Activated gamma-delta T cell (primary cell): ENCODE results near the gene ADO.

Experiments
- DNase-seq: peaks from one replicate; lab custom pipeline; 2025; lab: John Stamatoyannopoulos, UW

Gene ADO

DNA sequence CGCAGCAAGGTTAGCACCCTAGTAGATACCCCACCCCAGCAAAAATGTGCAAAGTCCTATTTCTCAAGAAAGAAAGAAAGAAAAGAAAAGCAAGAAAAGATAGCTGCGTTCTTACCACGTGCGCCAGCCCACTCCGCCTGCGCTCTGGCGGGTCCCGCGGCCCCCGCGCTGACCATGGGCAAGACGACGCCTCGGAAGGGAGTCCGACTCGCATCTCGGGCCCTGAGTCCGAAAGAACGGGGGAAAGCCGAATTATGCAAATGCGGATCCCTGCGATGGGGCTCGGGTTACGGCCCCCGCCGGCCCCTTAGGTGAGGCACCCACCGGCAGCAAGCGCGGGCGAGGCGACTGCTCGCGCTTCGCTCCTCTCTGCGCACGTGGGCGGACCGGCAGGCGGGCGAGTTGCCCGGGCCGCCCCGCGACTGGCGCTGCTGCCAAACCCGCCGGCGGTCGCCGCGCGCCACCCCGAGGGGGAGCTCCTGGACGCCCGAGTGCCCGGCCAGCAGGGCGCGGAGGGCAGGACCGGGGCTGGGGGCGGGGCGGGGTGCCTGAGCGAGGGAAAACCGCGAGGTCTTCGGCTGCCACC, 14.0 kb downstream of the ADO start:
- peak; percentile 39 for DNase-seq

DNA sequence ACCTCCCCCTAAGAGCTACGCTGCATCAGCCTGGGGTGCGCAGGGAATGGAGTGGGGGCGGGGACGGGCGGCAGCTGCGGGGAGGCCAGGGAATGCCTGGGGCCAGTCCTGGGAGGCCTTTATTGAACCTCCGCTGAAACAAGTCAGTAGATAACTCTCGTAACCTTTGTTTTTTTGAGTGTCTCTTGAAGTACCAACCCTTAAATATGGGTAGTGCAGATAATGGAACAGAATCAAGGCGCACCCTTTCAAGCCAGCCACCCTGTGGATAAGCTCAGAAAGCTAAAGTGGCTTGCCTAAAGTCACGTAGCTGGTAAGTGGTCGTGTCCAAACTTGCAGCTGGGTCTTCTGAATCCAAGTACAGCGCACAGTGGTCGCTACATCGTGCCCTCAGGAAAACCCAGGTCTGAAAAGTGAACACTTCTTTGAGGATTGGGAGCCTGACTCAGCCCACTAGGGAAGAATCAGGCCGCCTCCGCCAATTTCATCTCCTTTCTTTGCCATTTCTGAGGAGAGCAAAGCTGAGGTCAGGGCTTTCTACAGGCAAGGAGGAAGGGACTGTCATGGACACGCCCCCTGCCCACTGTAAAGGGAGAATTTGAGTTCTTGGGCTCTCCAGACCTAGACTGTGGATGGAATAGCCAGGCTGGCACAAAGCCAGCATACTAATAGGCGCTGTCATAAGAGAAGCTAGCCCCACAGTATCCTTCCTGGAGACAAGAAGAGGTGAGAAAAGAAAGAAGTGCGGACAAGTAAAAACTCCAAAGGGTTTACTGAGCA, 14.8 kb downstream of the ADO start:
- no peak for DNase-seq

DNA sequence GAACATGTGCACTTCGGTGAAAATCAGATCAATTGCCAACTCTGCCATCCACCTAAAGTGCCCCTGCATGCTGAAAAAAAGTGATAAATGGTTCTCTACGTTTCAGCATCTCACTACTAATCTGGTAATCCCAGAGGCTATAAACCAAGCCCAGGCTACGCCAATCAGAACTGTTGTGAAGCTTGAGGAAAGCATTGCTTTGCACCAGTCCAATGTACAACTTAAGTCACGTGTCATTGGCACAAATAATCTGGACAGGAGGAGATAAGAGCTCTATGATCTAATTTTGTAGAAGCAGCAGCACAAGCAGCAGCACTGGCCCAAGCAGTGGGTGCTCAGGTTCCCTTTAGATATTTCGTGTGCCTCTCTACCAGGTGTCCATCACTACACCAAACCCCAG, 16.1 kb downstream of the ADO start:
- no peak for DNase-seq

DNA sequence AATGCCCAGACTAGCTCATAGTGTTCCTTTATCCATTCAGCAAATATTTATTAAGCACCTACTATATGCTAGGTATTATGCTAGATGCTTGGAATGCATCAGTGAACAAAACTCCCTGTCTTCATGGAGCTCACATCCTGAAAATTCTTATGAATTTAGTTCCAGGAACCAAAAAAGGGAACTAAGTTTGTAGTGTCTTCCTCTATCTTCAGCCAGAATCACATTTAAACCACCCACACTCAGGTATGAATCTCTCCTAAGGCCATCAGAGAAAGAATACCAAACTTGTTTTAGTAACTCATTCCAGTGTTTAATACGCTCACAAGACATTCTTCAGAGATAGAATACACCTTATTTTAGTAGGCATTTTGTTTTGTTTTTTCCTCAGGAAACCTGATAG, 21.8 kb downstream of the ADO start:
- DNase-seq = no peak

DNA sequence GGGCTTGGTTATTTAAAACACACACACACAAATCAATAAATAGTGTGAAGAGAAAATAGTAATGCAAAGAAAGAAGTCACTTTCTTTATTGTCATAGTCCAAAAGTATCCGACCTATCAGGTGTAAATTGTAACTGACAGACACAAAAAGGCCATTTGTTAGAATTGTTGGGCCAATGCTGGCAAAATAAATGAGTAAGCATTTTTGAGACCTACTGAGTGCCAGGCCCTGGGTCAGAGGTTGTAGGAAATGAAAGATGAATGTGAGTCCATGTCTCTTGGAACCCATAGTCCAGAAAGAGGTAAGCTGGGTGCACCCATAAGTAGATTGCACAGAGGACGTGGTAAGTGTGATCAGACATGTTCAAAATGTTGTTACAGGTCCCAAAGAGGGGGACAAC, 25.1 kb downstream of the ADO start:
- DNase-seq = no peak

DNA sequence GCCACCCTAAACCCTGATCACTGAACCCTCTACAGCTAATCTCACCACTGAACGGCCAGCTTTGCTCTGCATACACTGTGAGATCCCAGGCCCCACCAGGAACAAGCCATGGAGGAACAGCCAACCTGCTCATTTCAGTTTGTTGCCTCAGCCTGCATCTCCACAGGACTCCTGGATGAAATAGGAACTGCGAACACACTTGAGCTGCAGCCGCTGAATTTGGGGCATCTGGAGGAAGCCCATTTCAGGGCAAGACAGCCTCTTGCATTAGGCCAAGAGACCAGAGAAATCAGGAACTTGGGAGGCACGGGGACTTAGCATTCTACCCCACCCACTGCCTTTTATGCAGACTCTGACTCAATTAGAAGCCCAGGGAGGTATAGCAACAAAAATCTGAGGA, 26.2 kb downstream of the ADO start:
- DNase-seq = no peak

DNA sequence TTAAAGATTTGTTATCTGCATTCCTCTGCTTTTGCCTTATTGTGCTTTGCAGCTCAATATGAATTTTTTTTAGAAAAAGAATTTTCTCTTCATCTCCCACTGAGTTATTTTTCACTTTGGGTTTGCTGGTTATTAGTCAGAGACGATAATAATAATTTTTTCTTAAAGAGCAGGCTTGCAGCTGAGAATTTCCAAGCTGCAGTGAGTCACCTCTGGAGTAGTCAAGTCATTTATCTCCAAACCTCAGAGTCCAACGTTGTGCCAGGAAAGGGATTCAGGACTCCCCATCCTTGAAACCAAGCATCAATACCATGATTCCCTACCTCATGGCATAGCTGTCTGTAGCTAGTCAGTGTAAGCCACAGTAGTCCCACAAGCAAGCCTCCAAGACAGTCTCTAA, 26.8 kb downstream of the ADO start:
- no peak for DNase-seq

DNA sequence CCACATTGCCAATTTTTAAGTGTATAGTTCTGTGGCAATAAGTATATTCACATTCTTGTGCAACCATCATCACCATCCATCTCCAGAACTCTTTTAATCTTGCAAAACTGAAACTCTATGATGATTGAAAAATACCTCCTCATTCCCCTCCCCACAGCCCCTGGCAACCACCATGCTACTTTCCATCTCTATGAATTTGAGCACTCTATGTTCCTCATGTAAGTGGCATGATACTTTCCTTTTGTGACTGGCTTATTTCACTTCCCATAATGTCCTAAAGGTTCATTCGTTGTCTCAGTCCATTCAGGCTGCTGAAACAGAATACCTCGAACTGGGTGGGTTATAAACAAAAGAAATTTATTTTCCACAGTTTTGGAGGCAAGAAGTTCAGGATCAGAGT, 35.1 kb downstream of the ADO start:
- DNase-seq = no peak

DNA sequence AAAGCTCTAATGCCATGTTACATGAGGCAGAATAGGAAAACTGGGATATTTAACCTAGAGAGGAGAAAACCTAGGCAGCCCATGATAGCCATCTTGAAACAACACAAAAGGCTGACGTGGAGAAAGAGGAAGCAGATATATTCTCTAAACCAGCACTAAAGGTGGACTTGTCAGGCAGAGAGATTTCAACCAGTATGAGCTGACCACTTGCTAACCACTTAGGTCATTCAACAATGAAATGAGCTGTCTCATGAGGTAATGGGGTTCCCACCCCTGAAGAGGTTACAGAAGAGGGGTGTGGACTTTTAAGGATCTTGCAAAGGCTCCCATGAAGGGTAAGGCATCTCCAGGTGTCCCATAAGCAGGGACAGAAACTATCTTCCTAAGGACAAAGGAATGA, 38.5 kb downstream of the ADO start:
- no peak for DNase-seq

DNA sequence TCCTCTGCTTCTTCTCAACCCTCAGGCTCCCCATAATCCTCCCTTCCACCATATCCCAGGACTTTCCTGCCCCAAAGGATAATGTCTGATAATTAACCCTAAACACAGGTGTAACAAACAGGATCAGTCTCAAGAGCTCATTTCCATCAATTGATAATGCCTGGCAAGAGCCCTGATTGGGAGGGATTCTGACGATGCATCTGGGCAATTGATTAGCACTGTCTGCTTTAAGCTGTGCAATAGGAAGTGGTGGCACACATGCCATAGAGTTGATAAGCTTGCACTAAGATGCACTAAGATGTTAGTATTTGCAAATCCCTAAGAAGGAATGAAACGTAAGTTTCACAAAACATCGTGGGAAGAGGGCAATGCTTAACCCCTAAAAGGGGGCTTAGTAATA, 39.1 kb downstream of the ADO start:
- DNase-seq = no peak

DNA sequence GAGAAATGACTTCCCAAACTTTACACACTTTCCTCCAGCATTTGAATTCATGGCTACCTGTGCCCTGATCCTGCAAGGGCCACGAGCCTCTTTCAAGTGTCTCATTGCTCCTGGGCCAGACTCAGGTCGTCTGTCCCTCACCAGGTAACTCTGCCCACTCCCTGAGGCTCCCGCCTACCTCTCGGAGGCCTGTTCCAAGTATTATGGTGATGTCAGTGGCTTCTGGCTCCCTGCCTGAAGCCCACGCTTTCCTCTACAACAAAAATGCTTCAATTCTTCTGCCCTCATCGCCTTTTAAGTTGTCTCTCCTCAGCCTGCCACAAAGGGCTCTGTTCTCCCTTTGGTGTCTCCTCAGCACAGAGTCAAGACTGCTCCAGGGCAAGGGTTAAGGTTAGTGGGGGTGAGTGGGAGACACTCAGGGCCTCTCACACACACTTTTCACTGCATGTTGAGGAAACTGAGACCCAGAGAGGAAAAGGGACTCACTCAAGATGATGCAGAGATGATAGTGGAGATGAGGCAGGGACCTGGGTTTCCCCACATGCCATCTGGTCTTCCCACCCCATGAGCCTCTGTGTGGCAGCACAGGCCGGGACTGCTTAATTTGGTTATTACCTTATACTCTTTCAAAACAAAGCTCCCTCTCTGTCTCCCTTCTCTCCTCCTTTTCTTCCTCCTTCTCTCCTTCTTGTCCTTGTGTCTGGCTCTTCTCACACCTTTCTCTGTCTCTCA, 39.9 kb downstream of the ADO start:
- DNase-seq = no peak

DNA sequence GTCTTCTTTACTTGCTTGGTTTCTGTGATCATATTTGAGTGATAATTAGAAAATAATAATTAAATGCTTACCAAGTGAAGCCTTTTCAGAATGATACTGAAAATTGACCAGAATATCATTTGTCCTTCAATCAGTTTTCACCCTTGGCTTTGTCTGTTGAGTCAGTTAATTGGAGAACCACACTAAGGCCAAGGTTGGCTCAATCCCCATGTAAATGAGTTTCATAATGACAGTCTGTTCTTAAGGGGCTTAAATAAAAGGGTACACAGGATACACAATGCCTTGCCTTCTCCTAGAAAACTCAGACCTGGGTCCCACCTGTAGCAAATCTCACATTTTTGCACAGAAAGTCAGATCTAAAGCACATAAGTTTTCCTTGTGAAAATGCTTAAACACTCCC, 42.9 kb downstream of the ADO start:
- DNase-seq = no peak

DNA sequence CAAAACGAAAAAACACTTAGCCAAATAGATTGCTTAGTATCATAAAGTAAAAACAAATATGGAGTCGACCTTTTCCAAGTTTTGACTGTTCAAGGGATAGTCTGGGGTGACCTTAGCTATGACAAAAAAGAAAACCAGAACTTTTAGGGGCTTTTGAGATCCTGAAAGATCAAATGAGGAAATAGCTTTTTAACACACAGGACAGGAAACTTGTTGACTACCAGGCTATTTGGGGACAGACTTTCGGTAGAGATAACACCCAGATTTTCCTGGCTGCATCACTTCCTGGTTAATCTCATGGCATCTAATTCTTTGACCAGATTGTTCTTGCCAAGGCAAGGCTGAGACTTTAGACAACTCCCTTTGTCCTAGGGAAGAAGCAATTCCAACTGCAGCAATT, 46.1 kb downstream of the ADO start:
- DNase-seq = no peak

DNA sequence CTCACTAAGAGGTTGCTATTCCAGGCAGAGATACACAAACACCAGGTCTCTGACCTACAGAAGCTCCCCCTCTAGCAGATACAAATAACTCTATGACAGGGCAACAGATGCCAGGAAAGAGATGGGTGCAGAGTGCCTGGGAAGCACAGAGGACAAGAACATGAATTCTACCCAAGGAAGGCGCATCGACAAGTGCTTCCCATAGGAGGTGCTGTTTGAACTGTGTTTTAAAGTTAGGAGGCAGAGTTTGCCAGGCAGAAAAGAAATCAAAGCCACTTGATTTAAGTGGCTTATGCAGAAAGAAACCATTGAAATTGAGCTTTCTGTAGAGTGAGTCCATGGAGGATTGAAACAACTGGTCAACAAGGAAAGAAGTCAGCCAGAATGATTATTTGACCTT, 46.9 kb downstream of the ADO start:
- DNase-seq = no peak

DNA sequence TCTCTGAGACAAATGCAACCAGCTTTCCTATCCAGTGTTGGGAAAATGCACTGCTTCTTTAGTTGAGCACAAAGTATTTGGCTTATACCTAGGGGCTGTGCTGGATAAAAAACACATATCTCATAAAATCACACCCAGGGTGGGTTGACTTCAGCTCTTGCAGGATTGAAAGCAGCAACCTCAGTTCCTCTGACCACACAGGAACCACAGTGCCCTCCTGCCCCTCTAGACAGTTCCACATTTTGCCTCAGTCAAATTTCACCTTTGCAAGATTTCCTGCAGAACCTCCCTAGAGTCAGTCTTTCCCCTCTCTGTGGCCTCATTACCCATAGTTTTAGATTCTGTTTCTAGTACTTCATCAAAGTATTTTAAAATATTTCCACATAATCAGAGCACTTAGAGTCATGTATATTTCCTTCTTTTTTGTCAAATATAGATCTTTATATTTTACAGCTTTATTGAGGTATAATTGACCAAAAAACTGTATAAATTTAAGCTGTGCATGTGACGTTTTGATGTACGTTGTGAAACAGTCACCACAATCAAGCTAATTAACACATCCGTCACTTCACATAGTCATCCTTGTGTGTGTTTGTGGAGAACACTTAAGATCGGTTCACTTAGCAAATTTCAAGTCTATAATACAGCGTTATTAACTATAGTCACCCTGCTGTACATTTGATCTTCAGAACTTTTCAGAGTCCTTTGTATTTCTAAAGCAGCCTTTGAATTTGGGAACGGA, 48.6 kb downstream of the ADO start:
- no peak for DNase-seq

DNA sequence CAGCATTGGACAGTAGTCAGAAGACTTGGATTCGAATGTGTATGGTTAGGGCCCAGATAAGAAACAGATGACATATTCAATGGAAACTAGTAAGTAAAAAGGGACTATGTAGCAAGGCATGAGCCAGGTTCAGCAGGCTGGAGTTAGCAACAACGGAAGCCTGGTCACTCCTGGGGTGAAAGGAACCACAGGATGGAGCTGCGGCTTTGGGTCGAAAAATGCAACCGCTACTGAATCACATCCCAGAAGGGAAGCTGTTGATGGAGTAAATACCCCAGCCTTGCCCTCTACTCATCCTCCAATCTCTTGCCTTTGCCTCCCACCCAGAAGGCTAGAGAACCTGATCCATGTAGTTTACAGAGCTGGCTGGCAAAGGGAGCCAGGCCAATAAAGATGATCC, 49.2 kb downstream of the ADO start:
- no peak for DNase-seq

DNA sequence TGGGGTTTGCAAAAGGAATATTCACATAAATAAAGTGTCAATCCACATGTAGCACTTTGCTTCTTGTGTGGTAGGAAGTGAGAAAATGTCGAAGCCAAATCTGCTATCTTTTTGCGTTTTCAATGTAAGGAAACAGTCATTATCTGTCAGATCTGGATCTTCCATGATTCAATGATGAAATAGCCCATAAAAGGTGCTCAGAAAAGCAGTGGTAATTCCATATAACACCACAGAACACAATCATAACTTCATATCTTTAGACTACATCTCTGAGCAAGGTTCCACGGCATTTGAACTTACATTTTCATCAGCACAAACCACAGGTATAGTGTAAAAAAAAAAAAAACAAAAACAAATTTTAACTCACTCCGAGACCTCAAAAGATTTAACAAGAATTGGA, 51.5 kb downstream of the ADO start:
- DNase-seq = no peak
